Activated CD4-positive, alpha-beta T cell treated with anti-CD3 and anti-CD28 coated beads, Interleukin-2, Interleukin-4, amounts not matched to agents 100 ng/mL and 50 ng/mL, durations not matched to agents 16 hours and 8 hours (primary cell): ENCODE results near the gene GRM3.
"Not testable (repeated sequence)": the region's sequence is repeated elsewhere in the genome, so short reads cannot be mapped to it uniquely, and the experiment has no call there.

ENCODE experiments used
- DNase-seq: peaks from one replicate; pipeline ENCODE4 v3.0.0-alpha.2; 2020; ENCODE audit warnings: low spot score

The GRM3 gene

DNA sequence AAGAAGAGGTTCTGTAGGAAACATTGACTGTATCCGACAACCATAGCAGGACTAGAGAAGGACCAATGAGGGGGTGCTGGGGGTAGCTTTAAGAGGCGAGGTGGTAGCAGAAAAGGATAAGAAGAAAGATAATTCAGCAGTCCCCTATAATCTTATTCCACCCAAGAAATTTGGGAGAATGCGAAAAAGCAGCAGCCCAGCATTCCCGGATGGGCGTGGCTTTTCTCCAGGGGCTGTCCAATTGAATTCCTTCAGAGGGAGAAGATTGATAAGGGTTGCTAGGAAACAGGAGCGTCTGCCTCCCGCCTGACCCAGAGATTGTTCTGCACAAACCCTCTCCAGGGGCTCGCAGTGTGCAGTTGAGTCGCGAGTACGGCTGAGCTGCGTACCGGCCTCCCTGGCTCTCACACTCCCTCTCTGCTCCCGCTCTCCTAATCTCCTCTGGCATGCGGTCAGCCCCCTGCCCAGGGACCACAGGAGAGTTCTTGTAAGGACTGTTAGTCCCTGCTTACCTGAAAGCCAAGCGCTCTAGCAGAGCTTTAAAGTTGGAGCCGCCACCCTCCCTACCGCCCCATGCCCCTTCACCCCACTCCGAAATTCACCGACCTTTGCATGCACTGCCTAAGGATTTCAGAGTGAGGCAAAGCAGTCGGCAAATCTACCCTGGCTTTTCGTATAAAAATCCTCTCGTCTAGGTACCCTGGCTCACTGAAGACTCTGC lies at the start of gene GRM3:
Gene GRM3 (plus strand): TSS at position 349 of the 721 bp plus-strand sequence. CDS start 121,237 bp downstream, outside the sequence.
- DNase-seq = no peak

- DNase-seq = no peak
Measured at GRCh38 chr7:86598311-86598710, 45.4 kb upstream of the GRM3 start.

- DNase-seq = no peak
Measured at GRCh38 chr7:86598721-86599120, 45.0 kb upstream of the GRM3 start.

DNA sequence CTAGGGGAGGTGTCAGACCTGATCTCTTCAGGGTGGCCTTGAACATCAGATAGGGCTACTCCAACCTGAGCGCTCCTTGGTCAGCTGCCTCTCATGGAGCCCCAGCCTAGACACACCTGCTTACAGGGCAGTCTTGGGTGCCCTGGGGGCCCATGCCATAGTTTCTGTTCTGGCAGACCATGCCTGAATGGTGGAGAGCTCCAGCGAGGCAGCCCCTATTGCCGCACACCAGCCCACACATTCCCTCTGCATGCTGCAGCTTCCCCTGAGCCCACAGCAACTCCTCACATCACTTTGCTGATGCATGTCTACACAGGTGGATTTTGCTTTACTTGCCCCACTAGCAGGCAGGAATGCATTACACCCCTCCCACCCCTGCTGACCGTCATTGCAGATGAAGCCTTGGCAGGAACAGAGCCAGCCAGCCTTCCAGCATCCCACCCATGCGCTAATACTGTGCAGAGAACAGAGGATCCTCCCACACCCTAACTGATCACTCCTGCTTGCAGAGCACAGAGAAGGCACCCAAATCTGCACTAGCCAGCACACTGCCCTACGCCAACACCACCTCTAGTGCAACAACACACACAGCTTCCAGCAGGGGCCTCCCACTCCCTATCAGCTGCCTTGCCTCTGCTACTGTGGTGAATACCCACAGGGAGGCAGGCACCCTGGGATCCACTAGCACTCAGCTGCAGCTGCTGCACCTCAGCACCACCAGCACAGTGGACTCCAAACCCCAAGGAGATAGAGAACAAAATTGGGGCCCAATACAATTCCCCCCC lies 43.0 kb upstream of the GRM3 start:
- no peak for DNase-seq

GRCh38 chr7:86615711-86616110 lies 28.0 kb upstream of the GRM3 start:
- DNase-seq = not testable (repeated sequence)

GRCh38 chr7:86644282-86645224 lies 844 bp downstream of the GRM3 start:
- no peak for DNase-seq

- DNase-seq = no peak
Measured at GRCh38 chr7:86645225-86645608, 1.5 kb downstream of the GRM3 start.

GRCh38 chr7:86645676-86646276 lies 2.1 kb downstream of the GRM3 start:
- DNase-seq = no peak

DNA sequence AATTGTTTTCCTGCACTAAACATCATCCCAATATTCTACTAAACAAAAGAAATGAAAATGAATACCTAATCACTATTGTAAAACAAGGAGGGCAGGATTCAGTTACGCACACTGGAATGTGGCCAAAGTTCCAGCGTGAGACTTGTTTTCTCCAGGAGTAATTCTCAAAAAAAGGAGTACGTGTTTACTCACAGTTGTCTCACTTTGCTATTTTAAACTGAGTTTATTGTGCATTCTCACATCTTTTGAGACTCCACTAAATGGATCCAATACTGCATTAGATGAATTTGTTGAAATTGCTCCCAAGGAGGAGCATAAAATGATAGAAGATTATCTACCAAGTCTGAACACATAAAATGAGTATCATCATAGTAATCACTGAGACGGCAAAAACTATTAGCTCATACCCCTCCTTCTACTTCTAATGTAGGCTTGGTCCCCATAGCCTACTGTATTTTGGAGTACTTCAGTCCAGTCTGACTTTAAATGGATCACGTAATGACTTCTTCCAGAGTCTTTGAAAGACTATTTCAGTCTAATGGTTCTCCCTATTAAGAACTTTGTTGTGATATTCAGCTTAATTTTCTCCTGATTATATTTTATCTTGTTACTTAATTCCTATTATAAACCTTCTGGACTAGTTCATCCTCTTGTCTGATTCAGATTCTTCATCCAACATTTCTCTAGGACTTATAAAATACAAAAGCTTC lies 3.8 kb downstream of the GRM3 start:
- no peak for DNase-seq

DNA sequence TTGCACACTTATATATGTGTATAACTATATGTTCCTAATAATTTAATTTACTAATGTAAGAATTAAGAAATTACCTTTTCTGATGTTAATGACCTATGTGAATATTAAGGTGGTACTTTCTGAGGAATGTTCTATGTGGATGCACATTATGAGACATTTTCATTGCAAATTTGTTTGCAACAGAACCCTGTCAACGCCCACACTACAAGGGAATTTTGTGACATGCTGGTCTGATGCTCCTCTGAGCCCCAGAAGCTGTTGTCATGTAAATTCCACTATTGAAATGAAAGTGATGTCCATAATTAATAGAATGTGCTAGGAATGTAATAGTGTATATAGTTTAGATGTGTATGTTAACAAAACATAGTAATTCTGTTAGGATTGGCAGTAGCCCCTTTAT lies 4.5 kb downstream of the GRM3 start:
- no peak for DNase-seq

- DNase-seq = no peak
Measured at GRCh38 chr7:86653919-86654659, 10.4 kb downstream of the GRM3 start.

- no peak for DNase-seq
Measured at GRCh38 chr7:86657948-86658347, 14.2 kb downstream of the GRM3 start.

DNA sequence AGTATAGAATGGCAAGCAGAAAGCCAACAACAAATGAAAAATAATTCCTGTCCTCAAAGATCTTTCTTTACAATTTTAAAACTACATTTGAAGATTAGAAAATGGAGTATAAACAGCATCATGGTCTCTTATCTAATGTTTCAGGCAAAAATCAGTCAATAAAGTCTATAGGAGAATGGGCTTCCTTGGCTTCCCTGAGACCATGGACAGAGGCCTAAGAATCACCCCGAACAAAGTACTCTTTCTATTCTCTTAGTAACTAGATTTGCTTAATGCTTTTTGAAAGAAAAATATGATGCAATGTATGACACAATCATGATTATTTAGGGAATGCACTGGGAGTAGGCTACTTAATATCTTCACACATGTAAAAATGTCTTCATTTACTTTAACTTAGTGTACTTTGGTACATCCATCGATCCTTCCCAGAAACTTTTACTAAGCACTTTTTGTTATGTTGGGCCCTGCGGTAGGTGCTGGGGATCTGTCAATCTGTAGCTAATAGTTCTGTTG lies 17.3 kb downstream of the GRM3 start:
- no peak for DNase-seq

DNA sequence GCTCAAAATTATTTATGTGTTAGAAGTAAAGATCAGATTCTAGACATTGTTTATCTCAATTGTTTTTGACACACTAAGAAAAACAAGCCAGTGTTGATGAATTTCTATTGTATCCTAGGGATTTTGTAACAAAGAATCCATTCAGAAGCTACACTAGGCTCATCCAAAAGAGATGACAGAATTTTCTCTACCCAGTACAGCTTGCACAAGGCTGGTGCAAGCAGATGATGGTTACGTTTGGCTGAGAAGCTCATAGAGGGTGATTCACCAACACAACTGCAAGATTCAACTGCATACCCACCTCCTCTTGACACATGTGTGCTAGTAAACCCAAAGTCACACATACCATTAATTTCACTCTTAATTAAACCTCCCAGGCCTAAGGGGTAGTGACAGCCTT lies 20.8 kb downstream of the GRM3 start:
- no peak for DNase-seq

DNA sequence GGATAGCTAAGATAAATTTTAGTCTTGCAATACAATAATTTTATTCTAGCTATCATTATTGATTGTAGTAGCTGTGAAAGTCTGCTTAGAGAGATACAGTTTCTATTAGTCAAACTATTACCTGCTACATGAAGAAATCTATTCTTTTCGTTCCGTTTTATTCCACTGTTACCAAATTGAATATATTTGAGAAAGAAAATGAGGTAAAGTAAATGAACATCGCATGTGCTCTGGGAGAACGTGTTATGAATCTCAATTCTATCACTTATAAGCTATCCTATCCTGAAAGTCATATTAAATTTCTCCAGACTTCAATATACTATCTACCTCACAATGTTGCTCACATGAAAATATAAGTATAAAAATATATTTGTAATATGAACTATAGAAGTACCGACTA lies 21.3 kb downstream of the GRM3 start:
- DNase-seq = no peak

DNA sequence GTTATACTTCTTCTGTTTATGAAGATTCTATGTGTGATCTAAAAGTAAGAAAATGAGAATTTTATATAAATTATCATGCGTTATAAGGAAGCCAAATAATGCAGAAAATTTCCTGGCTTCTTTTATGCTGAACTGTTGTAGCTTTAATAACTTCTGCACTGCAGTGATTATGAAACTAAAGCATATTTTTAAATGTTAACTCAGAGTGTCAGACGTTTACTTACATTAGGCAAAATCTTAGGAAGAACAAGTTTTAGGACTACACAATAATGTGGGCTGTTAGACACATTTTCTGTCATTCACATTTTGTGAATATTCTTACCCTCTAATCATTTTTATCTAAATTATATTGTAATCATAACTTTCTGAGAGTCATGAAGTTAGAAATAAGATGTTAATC lies 22.0 kb downstream of the GRM3 start:
- DNase-seq = no peak

DNA sequence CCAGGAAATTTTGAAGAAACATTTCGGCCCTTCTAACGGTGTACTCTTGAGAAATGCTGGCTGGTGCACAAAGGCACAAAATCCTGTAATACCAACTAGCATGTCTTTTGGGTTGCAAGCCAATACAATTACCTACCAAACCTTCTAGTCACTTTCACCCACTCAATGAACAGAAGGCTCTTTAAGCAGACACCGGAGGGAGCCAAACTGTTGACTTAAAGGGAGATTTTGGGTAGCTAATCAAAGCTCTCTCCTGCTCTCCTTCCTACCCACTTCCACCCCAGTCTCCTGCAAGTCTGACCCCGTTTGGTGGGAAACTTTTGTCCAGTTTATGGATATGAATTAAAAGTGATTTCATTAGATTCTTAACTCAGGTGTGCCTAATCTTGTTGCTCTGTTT lies 24.0 kb downstream of the GRM3 start:
- DNase-seq = no peak

- no peak for DNase-seq
Measured at GRCh38 chr7:86668315-86668714, 24.6 kb downstream of the GRM3 start.

GRCh38 chr7:86687831-86688230 lies 44.1 kb downstream of the GRM3 start:
- DNase-seq = no peak

GRCh38 chr7:86689363-86689762 lies 45.7 kb downstream of the GRM3 start:
- DNase-seq = no peak
